Hepatocyte (in vitro differentiated cells): ENCODE measurements around the gene MLC1. TPM values are rescaled to one million over a fixed set of nuclear protein-coding genes. Genes with fewer than 3 reads are reported as not detected.

Experiments used
- DNase-seq: peaks from one replicate; pipeline ENCODE4 v3.0.0-alpha.2; 2016; ENCODE audit warnings: low spot score
- H2AFZ ChIP-seq: fragments of 200-600 bp; sonication (generic); 2 replicates; pipeline ENCODE4 v1.6.0; 2016; ENCODE audit warnings: antibody characterized with exemption, mild to moderate bottlenecking
- H3K27ac ChIP-seq: fragments of 200-600 bp; sonication (generic); 2 replicates; pipeline ENCODE4 v1.5.1; 2016; ENCODE audit warnings: mild to moderate bottlenecking
- H3K27me3 ChIP-seq: fragments of 200-600 bp; sonication (generic); 2 replicates; pipeline ENCODE4 v1.6.1; 2016
- H3K36me3 ChIP-seq: fragments of 200-600 bp; sonication (generic); replicated peaks from 2 replicates; pipeline ENCODE4 v1.5.1; 2016; ENCODE audit warnings: low read depth; ENCODE audit not compliant: insufficient read depth
- H3K4me1 ChIP-seq: fragments of 200-600 bp; sonication (generic); 2 replicates; pipeline ENCODE4 v1.5.1; 2016; ENCODE audit warnings: mild to moderate bottlenecking, moderate library complexity; ENCODE audit not compliant: insufficient read depth
- H3K4me2 ChIP-seq: fragments of 200-600 bp; sonication (generic); 2 replicates; pipeline ENCODE4 v1.6.0; 2016
- H3K4me3 ChIP-seq: fragments of 200-600 bp; sonication (generic); 2 replicates; pipeline ENCODE4 v1.5.1; 2016; ENCODE audit warnings: mild to moderate bottlenecking
- H3K79me2 ChIP-seq: fragments of 200-600 bp; sonication (generic); 2 replicates; pipeline ENCODE4 v1.6.0; 2017; ENCODE audit warnings: mild to moderate bottlenecking
- H3K9me2 ChIP-seq: fragments of 200-600 bp; sonication (generic); replicated peaks from 2 replicates; pipeline ENCODE4 v1.6.0; 2017; ENCODE audit warnings: mild to moderate bottlenecking; ENCODE audit not compliant: insufficient read depth
- H3K9me3 ChIP-seq: fragments of 200-600 bp; sonication (generic); 2 replicates; pipeline ENCODE4 v1.5.1; 2016; ENCODE audit warnings: low read depth, mild to moderate bottlenecking
- H4K20me1 ChIP-seq: fragments of 200-600 bp; sonication (generic); 2 replicates; pipeline ENCODE4 v1.6.0; 2016; ENCODE audit warnings: mild to moderate bottlenecking; ENCODE audit not compliant: insufficient read depth, poor library complexity, severe bottlenecking
- EZH2 ChIP-seq: fragments of 200-600 bp; sonication (generic); IDR thresholded peaks from 2 replicates; pipeline ENCODE4 v1.6.1; 2016; ENCODE audit warnings: antibody characterized with exemption, mild to moderate bottlenecking, borderline replicate concordance
- EZH2phosphoT487 ChIP-seq: fragments of 200-600 bp; sonication (generic); IDR thresholded peaks from one replicate; pipeline ENCODE4 v1.6.1; 2018; ENCODE audit warnings: antibody characterized with exemption, mild to moderate bottlenecking, low read depth, moderate library complexity; ENCODE audit not compliant: unreplicated experiment, severe bottlenecking
- WGBS: methylation state at CpG from one replicate; pipeline ENCODE4 v1.1.6; 2016; ENCODE audit warnings: low lambda C conversion rate; ENCODE audit errors: missing lambda C conversion rate; 5-methylcytosine and 5-hydroxymethylcytosine counted together
- polyA plus RNA-seq: library from polyadenylated mRNA; unstranded; fragments of >200 nt; fragmentation: Nextera tagmentation; extraction: Ambion mirVana; gene quantifications from 2 replicates; pipeline ENCODE4 v1.2.1, GENCODE V29; 2016
- total RNA-seq: library from RNA; depleted of rRNA; stranded (reverse); fragments of >200 nt; gene quantifications from 2 replicates; pipeline ENCODE4 v1.2.3, GENCODE V29; 2014
- TF ChIP-seq, protein P1 (sequence below): fragments of 200-600 bp; sonication (generic); IDR thresholded peaks from 2 replicates; pipeline ENCODE4 v1.5.1; 2016; ENCODE audit warnings: antibody characterized with exemption, mild to moderate bottlenecking; ENCODE audit not compliant: poor library complexity

Gene MLC1
- total and polyA plus RNA-seq, 2 experiments from 2014 or later, result 3.3 to 8.2 TPM

DNA sequence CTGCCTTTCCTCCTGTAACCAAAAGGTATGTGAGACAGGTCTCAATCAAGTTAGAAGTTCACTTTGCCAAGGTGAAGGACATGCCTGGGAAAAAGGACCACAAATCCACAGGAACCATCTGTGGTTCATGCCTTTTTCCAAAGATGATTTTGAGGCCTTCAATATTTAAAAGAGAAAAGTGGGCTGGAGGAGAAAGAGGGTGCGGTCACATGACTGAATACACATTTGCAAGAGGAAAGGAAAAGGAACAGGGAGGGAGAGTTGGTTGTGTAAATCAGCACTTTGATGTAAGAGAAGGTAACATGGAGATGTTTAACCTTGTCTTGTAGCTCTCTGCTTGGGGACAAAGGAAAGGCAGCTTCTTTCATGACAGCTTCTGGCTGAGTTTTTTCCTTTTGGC lies 25.8 kb upstream of the MLC1 start:
- no peaks in the 10 kb centered on the region for H3K9me2 ChIP-seq
- no peaks in the 10 kb centered on the region for H3K79me2 ChIP-seq
- peaks cover 19% of the 10 kb centered on the region for H3K4me1 ChIP-seq
- DNase-seq, result no peak
- H3K9me3 ChIP-seq, result no peaks in the 10 kb centered on the region
- WGBS, result 88% methylated on average over 1 of the region's 1 CpG
- TF ChIP-seq, protein P1, sequence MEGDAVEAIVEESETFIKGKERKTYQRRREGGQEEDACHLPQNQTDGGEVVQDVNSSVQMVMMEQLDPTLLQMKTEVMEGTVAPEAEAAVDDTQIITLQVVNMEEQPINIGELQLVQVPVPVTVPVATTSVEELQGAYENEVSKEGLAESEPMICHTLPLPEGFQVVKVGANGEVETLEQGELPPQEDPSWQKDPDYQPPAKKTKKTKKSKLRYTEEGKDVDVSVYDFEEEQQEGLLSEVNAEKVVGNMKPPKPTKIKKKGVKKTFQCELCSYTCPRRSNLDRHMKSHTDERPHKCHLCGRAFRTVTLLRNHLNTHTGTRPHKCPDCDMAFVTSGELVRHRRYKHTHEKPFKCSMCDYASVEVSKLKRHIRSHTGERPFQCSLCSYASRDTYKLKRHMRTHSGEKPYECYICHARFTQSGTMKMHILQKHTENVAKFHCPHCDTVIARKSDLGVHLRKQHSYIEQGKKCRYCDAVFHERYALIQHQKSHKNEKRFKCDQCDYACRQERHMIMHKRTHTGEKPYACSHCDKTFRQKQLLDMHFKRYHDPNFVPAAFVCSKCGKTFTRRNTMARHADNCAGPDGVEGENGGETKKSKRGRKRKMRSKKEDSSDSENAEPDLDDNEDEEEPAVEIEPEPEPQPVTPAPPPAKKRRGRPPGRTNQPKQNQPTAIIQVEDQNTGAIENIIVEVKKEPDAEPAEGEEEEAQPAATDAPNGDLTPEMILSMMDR, result no peak
- no peak for TF ChIP-seq EZH2phosphoT487
- no peak for TF ChIP-seq EZH2
- H3K27ac ChIP-seq, result no peak overlapping the region
- H3K4me2 ChIP-seq, result no peak overlapping the region
- H3K36me3 ChIP-seq, result no peaks in the 10 kb centered on the region
- H3K4me3 ChIP-seq, result no peak overlapping the region
- H3K27me3 ChIP-seq, result no peaks in the 10 kb centered on the region
- no peaks in the 10 kb centered on the region for H4K20me1 ChIP-seq
- H2AFZ ChIP-seq, result no peak overlapping the region

DNA sequence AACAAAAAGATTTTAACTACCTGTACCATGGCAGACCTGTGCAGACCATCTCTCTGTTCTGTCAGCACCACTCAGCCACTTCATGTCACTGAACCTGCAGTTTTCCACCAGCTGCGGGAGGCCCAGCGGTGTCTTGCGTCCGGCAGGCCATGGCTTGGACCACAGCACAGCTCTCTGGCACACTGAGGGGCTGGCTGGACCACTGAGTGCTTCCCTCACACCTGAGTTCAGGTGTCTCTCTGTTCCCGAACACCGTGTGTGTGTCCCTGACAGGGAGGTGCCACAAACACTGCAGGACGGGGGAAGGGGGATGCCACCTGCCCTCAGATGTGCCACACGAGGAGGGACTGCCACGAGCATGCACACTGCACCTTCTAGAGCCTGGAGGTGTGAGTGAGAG lies 22.3 kb upstream of the MLC1 start:
- Histone ChIP-seq H3K79me2 (no peaks in the 10 kb centered on the region), H2AFZ (no peak overlapping the region), H3K36me3 (no peaks in the 10 kb centered on the region), H3K9me3 (no peaks in the 10 kb centered on the region), H3K27me3 (no peaks in the 10 kb centered on the region), H3K9me2 (no peaks in the 10 kb centered on the region), H4K20me1 (no peaks in the 10 kb centered on the region), H3K27ac (no peak overlapping the region), H3K4me3 (no peak overlapping the region), H3K4me2 (no peak overlapping the region), H3K4me1 (peaks cover 9% of the 10 kb centered on the region)
- WGBS, result 94% methylated on average over 9 of the region's 9 CpGs
- DNase-seq, result no peak
- TF ChIP-seq EZH2phosphoT487 (no peak), EZH2 (no peak)
- TF ChIP-seq, protein P1, result no peak

DNA sequence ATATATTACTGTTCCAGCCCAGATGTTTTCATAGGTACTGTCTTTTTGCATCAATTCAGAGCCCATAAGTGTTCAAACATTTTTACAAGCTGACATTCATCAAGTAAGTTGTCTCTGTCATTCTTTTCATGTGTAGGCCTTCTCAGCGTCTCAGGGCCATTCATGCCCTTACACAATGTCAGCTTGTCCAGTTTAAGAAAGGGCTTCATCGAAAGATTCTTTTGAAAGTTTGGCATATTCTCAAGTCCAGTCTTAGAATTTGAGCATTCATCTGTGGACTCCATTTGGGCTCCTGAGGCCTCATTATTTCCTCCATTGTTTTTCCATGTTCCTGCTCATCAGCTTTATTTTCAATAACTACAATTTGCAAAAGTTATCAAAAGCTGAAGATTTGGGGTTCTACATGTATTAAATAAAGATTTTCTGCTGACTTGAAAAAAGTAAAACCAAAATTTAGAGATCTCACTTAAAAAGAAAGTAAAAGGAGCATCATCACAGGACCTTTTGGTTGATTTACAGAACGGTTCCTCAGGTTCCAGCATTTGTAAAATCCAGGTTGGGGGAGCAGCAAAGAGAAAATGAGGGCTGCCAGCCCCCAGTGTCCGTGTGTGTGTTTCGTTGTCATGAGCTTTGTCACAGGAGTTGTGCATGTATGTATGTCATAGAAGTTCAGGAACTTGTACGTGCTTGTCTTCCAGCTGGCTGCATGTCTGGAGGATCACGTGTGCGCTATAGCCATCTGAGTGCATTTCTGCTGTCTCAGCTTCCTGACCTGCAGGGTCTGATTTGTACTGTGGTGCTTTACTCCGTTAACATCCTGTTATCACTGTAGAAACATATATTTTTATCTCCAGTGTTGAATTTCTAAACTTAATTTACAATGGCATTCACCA lies 20.2 kb upstream of the MLC1 start:
- Histone ChIP-seq H3K4me2 (peak overlapping the region; percentile 55), H3K27ac (peak overlapping the region; percentile 66), H3K9me2 (no peaks in the 10 kb centered on the region), H3K79me2 (no peaks in the 10 kb centered on the region), H3K4me3 (no peak overlapping the region), H3K36me3 (no peaks in the 10 kb centered on the region), H2AFZ (peak overlapping the region; percentile 3), H3K9me3 (no peaks in the 10 kb centered on the region), H3K4me1 (peaks cover 5% of the 10 kb centered on the region), H3K27me3 (no peaks in the 10 kb centered on the region), H4K20me1 (no peaks in the 10 kb centered on the region)
- 62% methylated on average over 9 of the region's 9 CpGs for WGBS
- TF ChIP-seq, protein P1, result no peak
- TF ChIP-seq EZH2phosphoT487 (no peak), EZH2 (no peak)
- DNase-seq, result no peak
